Hippocampal formation (tissue), 2 donors: ENCODE data around the gene HPGDS.
"Not testable (repeated sequence)": the region's sequence is repeated elsewhere in the genome, so short reads cannot be mapped to it uniquely, and the experiment has no call there.

Source experiments
- DNase-seq, 2 donors: peaks; one replicate each; lab custom pipeline; 2025; lab: John Stamatoyannopoulos, UW

Gene HPGDS

GRCh38 chr4:94342694-94343093 is at the start of gene HPGDS:
Gene HPGDS (minus strand): TSS chr4:94342836. CDS start chr4:94334629, 8,207 bp downstream.
- DNase-seq: peak in 1 of 2 donors; percentile 18

GRCh38 chr4:94390804-94391410 is 48.3 kb upstream of the HPGDS start:
- no peak for DNase-seq

GRCh38 chr4:94389595-94390267 is 47.1 kb upstream of the HPGDS start:
- no peak for DNase-seq

- DNase-seq: not testable (repeated sequence)
Measured at GRCh38 chr4:94387965-94388364, 45.3 kb upstream of the HPGDS start.

- not testable (repeated sequence) for DNase-seq
Measured at GRCh38 chr4:94385452-94385851, 42.8 kb upstream of the HPGDS start.

GRCh38 chr4:94382891-94383290 is 40.3 kb upstream of the HPGDS start:
- not testable (repeated sequence) for DNase-seq

- DNase-seq: no peak
Measured at GRCh38 chr4:94378047-94378446, 35.4 kb upstream of the HPGDS start.

- no peak for DNase-seq
Measured at GRCh38 chr4:94377294-94377693, 34.7 kb upstream of the HPGDS start.

- DNase-seq: no peak
Measured at GRCh38 chr4:94375364-94375763, 32.7 kb upstream of the HPGDS start.

- DNase-seq: no peak
Measured at GRCh38 chr4:94373752-94374151, 31.1 kb upstream of the HPGDS start.

- no peak for DNase-seq
Measured at GRCh38 chr4:94372991-94373390, 30.4 kb upstream of the HPGDS start.

- DNase-seq: no peak
Measured at GRCh38 chr4:94372228-94372978, 29.8 kb upstream of the HPGDS start.

GRCh38 chr4:94371290-94371689 is 28.7 kb upstream of the HPGDS start:
- DNase-seq: no peak

- DNase-seq: no peak
Measured at GRCh38 chr4:94370533-94371254, 28.1 kb upstream of the HPGDS start.

- DNase-seq: no peak
Measured at GRCh38 chr4:94369046-94369445, 26.4 kb upstream of the HPGDS start.

- no peak for DNase-seq
Measured at GRCh38 chr4:94368459-94368858, 25.8 kb upstream of the HPGDS start.

- DNase-seq: no peak
Measured at GRCh38 chr4:94365304-94365703, 22.7 kb upstream of the HPGDS start.

- DNase-seq: no peak
Measured at GRCh38 chr4:94364527-94364926, 21.9 kb upstream of the HPGDS start.

GRCh38 chr4:94363136-94363655 is 20.6 kb upstream of the HPGDS start:
- no peak for DNase-seq

GRCh38 chr4:94359838-94360237 is 17.2 kb upstream of the HPGDS start:
- no peak for DNase-seq

GRCh38 chr4:94359221-94359620 is 16.6 kb upstream of the HPGDS start:
- no peak for DNase-seq

GRCh38 chr4:94358101-94358500 is 15.5 kb upstream of the HPGDS start:
- DNase-seq: no peak
